SK-N-SH treated with all-trans-retinoic acid at 6 μM for 48 hours (cell line): ENCODE measurements around the gene OCSTAMP.

Experiments
- ATAC-seq: fragments of 200-7000 bp; cut with Tn5 transposase; 3 replicates; pipeline ENCODE4 v1.9.1; 2020; ENCODE audit warnings: mild to moderate bottlenecking, moderate library complexity
- ARNTL ChIP-seq: fragments of 450-650 bp; formaldehyde crosslinking; IDR thresholded peaks from 2 replicates; pipeline ENCODE4 v1.5.0; 2020; ENCODE audit warnings: low read depth, mild to moderate bottlenecking, moderate library complexity, borderline replicate concordance
- BACH2 ChIP-seq: fragments of 250-450 bp; sonication (Bioruptor Pico); IDR thresholded peaks from 2 replicates; pipeline ENCODE4 v1.9.0; 2021; ENCODE audit warnings: mild to moderate bottlenecking, borderline replicate concordance
- CSDC2 ChIP-seq: fragments of 250-450 bp; sonication (Bioruptor Pico); IDR thresholded peaks from 2 replicates; pipeline ENCODE4 v1.5.0; 2020; ENCODE audit warnings: mild to moderate bottlenecking, moderate library complexity
- ESRRG ChIP-seq: fragments of 250-450 bp; sonication (Bioruptor Pico); IDR thresholded peaks from 2 replicates; pipeline ENCODE4 v1.6.1; 2021; ENCODE audit warnings: mild to moderate bottlenecking
- GLIS3 ChIP-seq: fragments of 250-450 bp; sonication (Bioruptor Pico); IDR thresholded peaks from 2 replicates; pipeline ENCODE4 v1.5.0; 2020; ENCODE audit warnings: mild to moderate bottlenecking, moderate library complexity
- ISL1 ChIP-seq: fragments of 250-450 bp; sonication (Bioruptor Pico); IDR thresholded peaks from 2 replicates; pipeline ENCODE4 v2.1.2; 2022; ENCODE audit warnings: mild to moderate bottlenecking, moderate library complexity
- OSR1 ChIP-seq: fragments of 250-450 bp; sonication (Bioruptor Pico); IDR thresholded peaks from 2 replicates; pipeline ENCODE4 v1.8.0; 2022; ENCODE audit warnings: moderate library complexity, mild to moderate bottlenecking, inconsistent platforms
- PPARA ChIP-seq: fragments of 250-450 bp; sonication (Bioruptor Pico); IDR thresholded peaks from 2 replicates; pipeline ENCODE4 v1.5.0; 2020; ENCODE audit warnings: mild to moderate bottlenecking, borderline replicate concordance
- RARB ChIP-seq: fragments of 250-450 bp; sonication (Bioruptor Pico); IDR thresholded peaks from 2 replicates; pipeline ENCODE4 v1.8.0; 2021; ENCODE audit warnings: mild to moderate bottlenecking, moderate library complexity
- SNAI2 ChIP-seq: fragments of 250-450 bp; sonication (Bioruptor Pico); IDR thresholded peaks from 2 replicates; pipeline ENCODE4 v1.5.0; 2020; ENCODE audit warnings: mild to moderate bottlenecking, moderate library complexity
- TCF4 ChIP-seq: fragments of 250-450 bp; sonication (Bioruptor Pico); IDR thresholded peaks from 2 replicates; pipeline ENCODE4 v1.8.0; 2021; ENCODE audit warnings: mild to moderate bottlenecking, moderate library complexity, borderline replicate concordance
- ZC3H10 ChIP-seq: fragments of 250-450 bp; sonication (Bioruptor Pico); IDR thresholded peaks from 2 replicates; pipeline ENCODE4 v1.5.1; 2021; ENCODE audit warnings: mild to moderate bottlenecking, moderate library complexity
- ZFP3 ChIP-seq: fragments of 250-450 bp; sonication (Bioruptor Pico); IDR thresholded peaks from 2 replicates; pipeline ENCODE4 v1.5.0; 2020; ENCODE audit warnings: mild to moderate bottlenecking, moderate library complexity
- ZFP30 ChIP-seq: fragments of 450-650 bp; formaldehyde crosslinking; IDR thresholded peaks from 2 replicates; pipeline ENCODE4 v1.5.0; 2022; ENCODE audit warnings: mild to moderate bottlenecking, moderate library complexity
- ZNF70 ChIP-seq: fragments of 450-650 bp; formaldehyde crosslinking; IDR thresholded peaks from 2 replicates; pipeline ENCODE4 v1.5.0; 2020; ENCODE audit warnings: mild to moderate bottlenecking, moderate library complexity
- ZNF8 ChIP-seq: fragments of 450-650 bp; formaldehyde crosslinking; IDR thresholded peaks from 2 replicates; pipeline ENCODE4 v1.5.0; 2020; ENCODE audit warnings: mild to moderate bottlenecking, moderate library complexity
- TF ChIP-seq, protein P1 (sequence below): fragments of 250-450 bp; sonication (Bioruptor Pico); IDR thresholded peaks from 2 replicates; pipeline ENCODE4 v1.5.1; 2021; ENCODE audit warnings: mild to moderate bottlenecking, moderate library complexity
- TF ChIP-seq, protein P2 (sequence below): fragments of 250-450 bp; sonication (Bioruptor Pico); IDR thresholded peaks from 2 replicates; pipeline ENCODE4 v1.5.1; 2020; ENCODE audit warnings: low read depth, mild to moderate bottlenecking, moderate library complexity
- TF ChIP-seq, protein P3 (sequence below): fragments of 250-450 bp; sonication (Bioruptor Pico); IDR thresholded peaks from 2 replicates; pipeline ENCODE4 v1.5.0; 2020; ENCODE audit warnings: mild to moderate bottlenecking, moderate library complexity
- TF ChIP-seq, protein P4 (sequence below): fragments of 250-450 bp; sonication (Bioruptor Pico); IDR thresholded peaks from 2 replicates; pipeline ENCODE4 v1.8.0; 2021; ENCODE audit warnings: low read depth, mild to moderate bottlenecking, moderate library complexity, borderline replicate concordance

The OCSTAMP gene

DNA sequence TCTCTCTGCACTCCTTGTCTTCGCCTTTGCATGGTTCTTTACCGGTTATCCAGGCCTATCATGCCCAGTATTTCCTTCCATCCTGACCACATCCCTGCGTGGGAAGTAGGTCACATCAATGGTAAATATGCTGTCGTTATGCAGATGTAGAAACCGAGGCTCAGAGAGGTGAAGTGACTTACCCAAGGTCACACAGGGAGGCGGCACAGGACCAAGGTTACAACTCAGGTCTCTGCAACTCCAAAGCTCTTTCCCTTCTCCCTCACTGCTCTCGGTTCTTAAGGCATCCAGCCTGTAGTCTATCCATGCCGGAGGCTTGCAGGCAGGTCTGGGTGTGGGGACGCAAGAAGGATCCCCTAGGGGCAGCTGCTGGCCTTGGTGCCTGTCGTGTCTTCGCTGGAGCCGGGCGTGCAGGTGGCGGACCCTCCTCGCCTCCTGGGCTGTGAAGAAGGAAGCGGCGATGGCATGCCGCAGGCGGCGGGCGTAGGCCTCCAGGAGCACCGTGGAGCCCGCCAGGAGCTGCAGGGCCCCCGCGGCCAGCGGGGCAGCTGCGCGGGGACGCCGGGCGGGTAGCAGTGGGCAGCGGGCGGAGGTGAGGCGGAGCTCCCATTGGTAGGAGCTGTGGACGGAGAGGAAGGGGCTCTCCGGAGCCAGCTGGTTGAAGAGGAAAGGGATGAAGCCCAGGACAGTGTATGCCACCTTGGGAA is 9.1 kb downstream of the OCSTAMP start:
- TF ChIP-seq ESRRG (CRISPR knock-in tag), result no peak
- TF ChIP-seq RARB, result no peak
- TF ChIP-seq, protein P1, sequence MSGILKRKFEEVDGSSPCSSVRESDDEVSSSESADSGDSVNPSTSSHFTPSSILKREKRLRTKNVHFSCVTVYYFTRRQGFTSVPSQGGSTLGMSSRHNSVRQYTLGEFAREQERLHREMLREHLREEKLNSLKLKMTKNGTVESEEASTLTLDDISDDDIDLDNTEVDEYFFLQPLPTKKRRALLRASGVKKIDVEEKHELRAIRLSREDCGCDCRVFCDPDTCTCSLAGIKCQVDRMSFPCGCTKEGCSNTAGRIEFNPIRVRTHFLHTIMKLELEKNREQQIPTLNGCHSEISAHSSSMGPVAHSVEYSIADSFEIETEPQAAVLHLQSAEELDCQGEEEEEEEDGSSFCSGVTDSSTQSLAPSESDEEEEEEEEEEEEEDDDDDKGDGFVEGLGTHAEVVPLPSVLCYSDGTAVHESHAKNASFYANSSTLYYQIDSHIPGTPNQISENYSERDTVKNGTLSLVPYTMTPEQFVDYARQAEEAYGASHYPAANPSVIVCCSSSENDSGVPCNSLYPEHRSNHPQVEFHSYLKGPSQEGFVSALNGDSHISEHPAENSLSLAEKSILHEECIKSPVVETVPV, result no peak
- no peak for TF ChIP-seq ZFP3 (CRISPR knock-in tag)
- TF ChIP-seq PPARA (CRISPR knock-in tag), result no peak
- TF ChIP-seq SNAI2 (CRISPR knock-in tag), result no peak
- no peak for TF ChIP-seq ARNTL (CRISPR knock-in tag)
- TF ChIP-seq, protein P2, sequence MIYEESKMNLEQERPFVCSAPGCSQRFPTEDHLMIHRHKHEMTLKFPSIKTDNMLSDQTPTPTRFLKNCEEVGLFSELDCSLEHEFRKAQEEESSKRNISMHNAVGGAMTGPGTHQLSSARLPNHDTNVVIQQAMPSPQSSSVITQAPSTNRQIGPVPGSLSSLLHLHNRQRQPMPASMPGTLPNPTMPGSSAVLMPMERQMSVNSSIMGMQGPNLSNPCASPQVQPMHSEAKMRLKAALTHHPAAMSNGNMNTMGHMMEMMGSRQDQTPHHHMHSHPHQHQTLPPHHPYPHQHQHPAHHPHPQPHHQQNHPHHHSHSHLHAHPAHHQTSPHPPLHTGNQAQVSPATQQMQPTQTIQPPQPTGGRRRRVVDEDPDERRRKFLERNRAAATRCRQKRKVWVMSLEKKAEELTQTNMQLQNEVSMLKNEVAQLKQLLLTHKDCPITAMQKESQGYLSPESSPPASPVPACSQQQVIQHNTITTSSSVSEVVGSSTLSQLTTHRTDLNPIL (CRISPR knock-in tag), result no peak
- TF ChIP-seq ZC3H10 (CRISPR knock-in tag), result no peak
- TF ChIP-seq TCF4, result no peak
- no peak for TF ChIP-seq ISL1 (CRISPR knock-in tag)
- no peak for TF ChIP-seq BACH2 (CRISPR knock-in tag)
- TF ChIP-seq CSDC2 (CRISPR knock-in tag), result no peak
- TF ChIP-seq ZNF70 (CRISPR knock-in tag), result no peak
- TF ChIP-seq, protein P3, sequence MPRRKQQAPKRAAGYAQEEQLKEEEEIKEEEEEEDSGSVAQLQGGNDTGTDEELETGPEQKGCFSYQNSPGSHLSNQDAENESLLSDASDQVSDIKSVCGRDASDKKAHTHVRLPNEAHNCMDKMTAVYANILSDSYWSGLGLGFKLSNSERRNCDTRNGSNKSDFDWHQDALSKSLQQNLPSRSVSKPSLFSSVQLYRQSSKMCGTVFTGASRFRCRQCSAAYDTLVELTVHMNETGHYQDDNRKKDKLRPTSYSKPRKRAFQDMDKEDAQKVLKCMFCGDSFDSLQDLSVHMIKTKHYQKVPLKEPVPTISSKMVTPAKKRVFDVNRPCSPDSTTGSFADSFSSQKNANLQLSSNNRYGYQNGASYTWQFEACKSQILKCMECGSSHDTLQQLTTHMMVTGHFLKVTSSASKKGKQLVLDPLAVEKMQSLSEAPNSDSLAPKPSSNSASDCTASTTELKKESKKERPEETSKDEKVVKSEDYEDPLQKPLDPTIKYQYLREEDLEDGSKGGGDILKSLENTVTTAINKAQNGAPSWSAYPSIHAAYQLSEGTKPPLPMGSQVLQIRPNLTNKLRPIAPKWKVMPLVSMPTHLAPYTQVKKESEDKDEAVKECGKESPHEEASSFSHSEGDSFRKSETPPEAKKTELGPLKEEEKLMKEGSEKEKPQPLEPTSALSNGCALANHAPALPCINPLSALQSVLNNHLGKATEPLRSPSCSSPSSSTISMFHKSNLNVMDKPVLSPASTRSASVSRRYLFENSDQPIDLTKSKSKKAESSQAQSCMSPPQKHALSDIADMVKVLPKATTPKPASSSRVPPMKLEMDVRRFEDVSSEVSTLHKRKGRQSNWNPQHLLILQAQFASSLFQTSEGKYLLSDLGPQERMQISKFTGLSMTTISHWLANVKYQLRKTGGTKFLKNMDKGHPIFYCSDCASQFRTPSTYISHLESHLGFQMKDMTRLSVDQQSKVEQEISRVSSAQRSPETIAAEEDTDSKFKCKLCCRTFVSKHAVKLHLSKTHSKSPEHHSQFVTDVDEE, result no peak
- no peak for TF ChIP-seq ZFP30 (CRISPR knock-in tag)
- TF ChIP-seq, protein P4, sequence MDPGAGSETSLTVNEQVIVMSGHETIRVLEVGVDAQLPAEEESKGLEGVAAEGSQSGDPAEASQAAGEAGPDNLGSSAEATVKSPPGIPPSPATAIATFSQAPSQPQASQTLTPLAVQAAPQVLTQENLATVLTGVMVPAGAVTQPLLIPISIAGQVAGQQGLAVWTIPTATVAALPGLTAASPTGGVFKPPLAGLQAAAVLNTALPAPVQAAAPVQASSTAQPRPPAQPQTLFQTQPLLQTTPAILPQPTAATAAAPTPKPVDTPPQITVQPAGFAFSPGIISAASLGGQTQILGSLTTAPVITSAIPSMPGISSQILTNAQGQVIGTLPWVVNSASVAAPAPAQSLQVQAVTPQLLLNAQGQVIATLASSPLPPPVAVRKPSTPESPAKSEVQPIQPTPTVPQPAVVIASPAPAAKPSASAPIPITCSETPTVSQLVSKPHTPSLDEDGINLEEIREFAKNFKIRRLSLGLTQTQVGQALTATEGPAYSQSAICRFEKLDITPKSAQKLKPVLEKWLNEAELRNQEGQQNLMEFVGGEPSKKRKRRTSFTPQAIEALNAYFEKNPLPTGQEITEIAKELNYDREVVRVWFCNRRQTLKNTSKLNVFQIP (CRISPR knock-in tag), result no peak
- no peak for TF ChIP-seq ZNF8 (CRISPR knock-in tag)
- no peak for TF ChIP-seq GLIS3
- ATAC-seq, result no peak

DNA sequence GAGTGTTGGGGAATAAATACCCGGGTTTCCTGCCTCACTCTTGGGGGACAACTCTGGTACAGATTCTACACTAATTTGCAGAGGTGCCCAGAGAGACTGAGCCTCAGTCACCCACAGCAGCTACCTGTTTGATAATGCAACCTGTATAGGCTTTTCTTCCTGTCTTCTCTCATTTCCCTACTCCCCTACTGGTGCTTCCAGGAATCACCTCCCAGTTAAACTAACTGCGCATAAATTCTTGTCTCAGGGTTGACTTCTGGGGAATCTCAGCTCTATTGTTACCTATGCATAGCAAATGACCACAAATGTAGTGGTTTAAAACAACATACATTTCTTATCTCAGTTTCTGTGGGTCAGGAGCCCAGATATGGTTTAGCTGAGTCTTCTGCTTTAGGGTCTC is 11.3 kb downstream of the OCSTAMP start:
- ATAC-seq, result no peak
- TF ChIP-seq ZFP3 (CRISPR knock-in tag) (no peak), ZC3H10 (CRISPR knock-in tag) (no peak), ARNTL (CRISPR knock-in tag) (no peak), TCF4 (no peak), ZFP30 (CRISPR knock-in tag) (no peak), OSR1 (CRISPR knock-in tag) (no peak), SNAI2 (CRISPR knock-in tag) (no peak), CSDC2 (CRISPR knock-in tag) (no peak)
- TF ChIP-seq, protein P3, result no peak
- TF ChIP-seq, protein P4 (CRISPR knock-in tag), result no peak
